Ishikawa (cell line): ENCODE results near the gene ARFRP1.

ENCODE experiments used
- CREB1 ChIP-seq: IDR thresholded peaks from 2 replicates; pipeline ENCODE4 v1.6.1; 2012; ENCODE audit warnings: low read depth
- MAX ChIP-seq: IDR thresholded peaks from 2 replicates; pipeline ENCODE4 v1.6.1; 2012
- TEAD4 ChIP-seq: IDR thresholded peaks from 2 replicates; pipeline ENCODE4 v1.6.1; 2012

GRCh38 chr20:63675681-63676368 is 32.0 kb downstream of the ARFRP1 start:
- TF ChIP-seq CREB1 = no peak
- no peak for TF ChIP-seq TEAD4
- TF ChIP-seq MAX = no peak
